HFFc6 (cell line): Measurements from ENCODE around the gene CPVL. TPM values are rescaled to one million over a fixed set of nuclear protein-coding genes. Genes with fewer than 3 reads are reported as not detected.

Source experiments
- DNase-seq: peaks from one replicate; pipeline ENCODE4 v3.0.0-alpha.2; 2018
- H3K27ac Mint-ChIP-seq: 2 replicates; pipeline ENCODE4 v1.8.0; 2020; ENCODE audit warnings: mild to moderate bottlenecking, mixed read lengths
- H3K27me3 Mint-ChIP-seq: 2 replicates; pipeline ENCODE4 v1.8.0; 2021; ENCODE audit warnings: mild to moderate bottlenecking, moderate library complexity, mixed read lengths; ENCODE audit not compliant: insufficient read depth
- H3K36me3 Mint-ChIP-seq: 2 replicates; pipeline ENCODE4 v1.8.0; 2021; ENCODE audit warnings: low read depth, mixed read lengths
- H3K4me1 Mint-ChIP-seq: 2 replicates; pipeline ENCODE4 v1.8.0; 2020; ENCODE audit warnings: low read depth, mixed read lengths
- H3K4me3 Mint-ChIP-seq: 2 replicates; pipeline ENCODE4 v1.8.0; 2020; ENCODE audit warnings: mild to moderate bottlenecking, moderate library complexity, mixed read lengths
- H3K9me3 Mint-ChIP-seq: 2 replicates; pipeline ENCODE4 v1.8.0; 2020; ENCODE audit warnings: mild to moderate bottlenecking, mixed read lengths
- total RNA-seq, 6 experiments: library from RNA; stranded (reverse); fragmentation: NEBNext Ultra II Directional; extraction: Animal tissue kit (Norgen Biotek cat#: 25700); gene quantifications; 2 replicates in 1 of 6; 3 replicates in 5 of 6; pipeline ENCODE4 v1.2.3, GENCODE V29; 2021
- TF ChIP-seq, protein P1 (sequence below): fragments of 200-600 bp; sonication (generic); IDR thresholded peaks from 2 replicates; pipeline ENCODE4 v1.5.0; 2021; ENCODE audit warnings: antibody characterized with exemption, mild to moderate bottlenecking

The CPVL gene
- total RNA-seq, 6 experiments from 2014 or later: not detected

DNA sequence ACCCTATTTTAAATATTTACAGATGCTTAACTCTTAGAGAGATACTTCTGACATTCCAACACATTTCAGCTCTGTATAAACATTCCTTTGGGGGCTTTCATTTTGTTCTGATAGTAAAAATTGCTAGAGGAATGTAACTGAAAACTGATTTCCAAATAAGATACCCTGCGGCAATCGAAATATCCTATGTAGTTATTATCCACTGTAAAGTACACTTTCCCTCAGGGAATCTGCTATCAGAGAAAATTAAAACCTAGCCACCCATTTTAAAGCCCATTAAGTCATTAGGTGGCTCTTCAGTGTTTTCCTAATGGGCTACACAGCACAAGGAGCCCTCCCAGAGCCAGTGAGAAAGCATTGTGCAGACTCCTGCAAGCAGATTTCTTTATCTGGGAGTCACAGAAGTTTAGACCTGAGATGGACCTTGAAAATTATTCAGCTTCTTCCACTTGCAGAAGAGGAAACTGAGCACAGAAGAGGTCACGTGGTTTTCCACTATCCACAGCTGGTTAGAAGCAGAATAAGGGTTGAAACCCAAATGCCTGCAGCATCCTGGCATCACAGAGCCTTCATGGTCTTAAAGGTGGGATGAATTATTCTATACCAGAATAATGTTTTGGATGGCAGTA, 12.6 kb upstream of the CPVL start:
- Mint-ChIP-seq H3K27me3 (peaks cover 8% of the 10 kb centered on the region), H3K27ac (no peak overlapping the region), H3K4me1 (no peaks in the 10 kb centered on the region), H3K4me3 (no peak overlapping the region), H3K9me3 (peaks cover 11% of the 10 kb centered on the region), H3K36me3 (no peaks in the 10 kb centered on the region)
- no peak for DNase-seq
- TF ChIP-seq, protein P1, sequence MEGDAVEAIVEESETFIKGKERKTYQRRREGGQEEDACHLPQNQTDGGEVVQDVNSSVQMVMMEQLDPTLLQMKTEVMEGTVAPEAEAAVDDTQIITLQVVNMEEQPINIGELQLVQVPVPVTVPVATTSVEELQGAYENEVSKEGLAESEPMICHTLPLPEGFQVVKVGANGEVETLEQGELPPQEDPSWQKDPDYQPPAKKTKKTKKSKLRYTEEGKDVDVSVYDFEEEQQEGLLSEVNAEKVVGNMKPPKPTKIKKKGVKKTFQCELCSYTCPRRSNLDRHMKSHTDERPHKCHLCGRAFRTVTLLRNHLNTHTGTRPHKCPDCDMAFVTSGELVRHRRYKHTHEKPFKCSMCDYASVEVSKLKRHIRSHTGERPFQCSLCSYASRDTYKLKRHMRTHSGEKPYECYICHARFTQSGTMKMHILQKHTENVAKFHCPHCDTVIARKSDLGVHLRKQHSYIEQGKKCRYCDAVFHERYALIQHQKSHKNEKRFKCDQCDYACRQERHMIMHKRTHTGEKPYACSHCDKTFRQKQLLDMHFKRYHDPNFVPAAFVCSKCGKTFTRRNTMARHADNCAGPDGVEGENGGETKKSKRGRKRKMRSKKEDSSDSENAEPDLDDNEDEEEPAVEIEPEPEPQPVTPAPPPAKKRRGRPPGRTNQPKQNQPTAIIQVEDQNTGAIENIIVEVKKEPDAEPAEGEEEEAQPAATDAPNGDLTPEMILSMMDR: no peak

DNA sequence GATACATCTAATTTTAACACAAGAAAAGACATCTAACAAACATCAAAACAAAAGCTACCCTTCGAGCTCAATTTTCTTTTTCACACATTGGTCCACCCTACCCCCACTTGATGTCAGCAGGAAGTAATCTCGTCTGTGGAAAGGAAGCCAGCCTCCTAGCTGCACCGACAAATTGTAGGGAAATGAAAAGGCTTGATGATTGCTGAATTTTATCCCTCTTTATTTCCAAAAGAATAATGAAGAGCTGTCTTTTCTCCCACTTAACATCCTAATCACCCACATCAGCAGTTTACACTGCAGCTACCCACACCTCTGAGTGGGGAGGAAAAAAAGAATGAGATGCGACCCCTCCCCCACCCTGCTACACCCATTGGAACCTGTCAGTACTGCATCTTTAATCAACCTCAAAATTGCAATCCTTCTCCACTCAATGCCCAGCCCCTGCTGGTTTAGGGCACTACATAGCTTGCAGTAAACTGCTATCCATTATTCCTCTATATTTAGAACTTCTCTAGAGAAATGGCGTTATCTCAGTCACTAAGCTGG, 10.6 kb upstream of the CPVL start:
- DNase-seq: no peak
- Mint-ChIP-seq H3K27me3 (peaks cover 13% of the 10 kb centered on the region), H3K27ac (no peak overlapping the region), H3K4me3 (no peak overlapping the region), H3K36me3 (no peaks in the 10 kb centered on the region), H3K9me3 (peaks cover 11% of the 10 kb centered on the region), H3K4me1 (no peaks in the 10 kb centered on the region)
- TF ChIP-seq, protein P1: no peak

DNA sequence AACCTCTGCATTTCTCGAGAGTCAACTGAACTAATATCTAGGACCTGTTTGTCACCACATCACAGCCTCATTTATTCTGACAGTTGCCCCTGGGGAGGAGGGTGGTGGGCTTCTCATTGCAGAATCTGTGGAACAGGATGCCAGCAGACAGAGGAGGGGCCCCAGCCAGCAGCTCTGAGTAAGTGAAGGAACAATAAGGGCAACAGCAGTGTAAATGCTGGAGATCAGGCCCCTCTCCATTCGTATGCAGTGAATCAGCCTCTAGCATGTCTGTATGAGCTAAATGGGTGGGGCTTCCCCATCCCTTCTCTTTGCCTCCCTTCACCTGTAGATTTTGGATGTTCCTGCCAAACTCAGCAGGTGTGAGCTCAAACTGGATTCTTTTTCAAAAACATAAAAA, 7.7 kb upstream of the CPVL start:
- peaks cover 7% of the 10 kb centered on the region for H3K9me3 Mint-ChIP-seq

DNA sequence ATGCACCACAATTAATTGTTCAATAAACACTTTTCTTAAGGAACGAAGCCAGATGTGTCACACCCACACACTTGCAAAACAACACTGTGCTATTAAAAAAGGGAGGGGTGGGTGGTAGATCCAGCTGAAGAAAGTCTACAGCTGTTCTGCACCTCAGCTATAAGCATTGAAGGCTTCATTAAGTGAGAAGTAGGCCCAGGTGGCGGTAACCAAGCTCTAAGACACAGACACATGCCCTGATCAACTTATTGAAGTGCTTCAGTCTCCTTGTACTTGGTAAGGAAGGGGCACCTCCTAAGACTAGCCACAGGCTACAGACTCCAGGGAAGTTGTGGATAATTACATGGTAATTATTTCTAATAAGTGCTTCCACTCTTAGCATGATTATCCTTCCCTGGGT, 4.5 kb upstream of the CPVL start:
- Mint-ChIP-seq H3K27ac (no peak overlapping the region), H3K36me3 (no peaks in the 10 kb centered on the region), H3K27me3 (peaks cover 25% of the 10 kb centered on the region), H3K4me3 (no peak overlapping the region), H3K9me3 (peaks cover 7% of the 10 kb centered on the region), H3K4me1 (no peaks in the 10 kb centered on the region; the same call in 1 of the 2 replicates)
- TF ChIP-seq, protein P1: no peak
- no peak for DNase-seq

More for the DNA sequence above, 7.7 kb upstream of the CPVL start:
- no peaks in the 10 kb centered on the region for H3K36me3 Mint-ChIP-seq
- DNase-seq: no peak
- no peak overlapping the region for H3K4me3 Mint-ChIP-seq
- peaks cover 11% of the 10 kb centered on the region for H3K27me3 Mint-ChIP-seq
- no peaks in the 10 kb centered on the region for H3K4me1 Mint-ChIP-seq
- H3K27ac Mint-ChIP-seq: no peak overlapping the region
- TF ChIP-seq, protein P1: no peak

DNA sequence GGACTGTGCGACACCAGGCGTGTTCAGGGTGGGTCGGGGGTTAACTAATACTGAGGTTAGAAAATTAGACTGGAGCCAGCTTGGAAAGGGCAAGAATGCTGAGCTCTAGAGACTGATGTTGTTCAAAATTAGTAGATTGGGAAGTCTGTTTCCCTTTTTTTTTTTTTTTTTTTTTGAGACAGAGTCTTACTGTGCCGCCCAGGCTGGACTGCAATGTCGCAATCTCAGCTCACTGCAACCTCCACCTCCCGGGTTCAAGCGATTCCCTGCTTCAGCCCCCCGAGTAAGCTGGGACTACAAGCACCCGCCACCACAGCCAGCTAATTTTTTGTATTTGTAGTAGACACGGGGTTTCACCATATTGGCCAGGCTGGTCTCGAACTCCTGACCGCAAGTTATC, 2.7 kb upstream of the CPVL start:
- Mint-ChIP-seq H3K27ac (no peak overlapping the region), H3K9me3 (no peaks in the 10 kb centered on the region; the same call in 1 of the 2 replicates), H3K36me3 (no peaks in the 10 kb centered on the region), H3K4me3 (no peak overlapping the region), H3K4me1 (no peaks in the 10 kb centered on the region; the same call in 1 of the 2 replicates), H3K27me3 (peaks cover 22% of the 10 kb centered on the region)
- DNase-seq: no peak
- TF ChIP-seq, protein P1: no peak
